SH-SY5Y (cell line): ENCODE results near the gene EMCN.
A peak's percentile ranks its signal among the peaks of the same experiment; 100 is the strongest.

ENCODE experiments used
- GATA2 ChIP-seq: IDR thresholded peaks from 2 replicates; pipeline ENCODE4 v1.6.1; 2011; ENCODE audit warnings: mild to moderate bottlenecking, low read depth, low read length
- GATA3 ChIP-seq: IDR thresholded peaks from 2 replicates; pipeline ENCODE4 v1.6.1; 2011; ENCODE audit warnings: low read depth, mild to moderate bottlenecking, low read length, moderate library complexity

EMCN gene

DNA sequence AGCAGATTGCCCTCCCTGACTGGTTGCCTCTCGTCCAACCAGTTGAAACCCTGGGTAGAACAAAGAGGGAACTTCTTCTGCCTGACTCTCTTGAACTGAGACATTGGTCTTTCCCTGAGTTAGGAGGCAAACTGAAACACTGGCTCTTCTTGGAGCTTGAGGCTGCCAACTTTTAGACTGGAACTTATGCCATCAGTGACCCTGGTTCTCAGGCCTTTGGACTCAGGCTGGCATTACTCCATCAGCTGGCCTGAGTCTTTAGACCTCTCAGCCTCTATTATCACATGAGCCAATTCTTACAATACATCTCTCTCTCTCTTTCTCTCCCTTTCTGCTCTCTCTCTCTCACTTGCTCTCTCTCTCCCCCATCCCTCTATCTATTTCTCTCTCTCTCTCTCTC, 86.4 kb downstream of the EMCN start:
- TF ChIP-seq GATA3: no peak
- no peak for TF ChIP-seq GATA2

GRCh38 chr4:100430451-100430850, 87.4 kb downstream of the EMCN start:
- TF ChIP-seq GATA3: no peak
- no peak for TF ChIP-seq GATA2

- TF ChIP-seq GATA3 (no peak), GATA2 (no peak)
Measured at GRCh38 chr4:100429616-100430015, 88.2 kb downstream of the EMCN start.

DNA sequence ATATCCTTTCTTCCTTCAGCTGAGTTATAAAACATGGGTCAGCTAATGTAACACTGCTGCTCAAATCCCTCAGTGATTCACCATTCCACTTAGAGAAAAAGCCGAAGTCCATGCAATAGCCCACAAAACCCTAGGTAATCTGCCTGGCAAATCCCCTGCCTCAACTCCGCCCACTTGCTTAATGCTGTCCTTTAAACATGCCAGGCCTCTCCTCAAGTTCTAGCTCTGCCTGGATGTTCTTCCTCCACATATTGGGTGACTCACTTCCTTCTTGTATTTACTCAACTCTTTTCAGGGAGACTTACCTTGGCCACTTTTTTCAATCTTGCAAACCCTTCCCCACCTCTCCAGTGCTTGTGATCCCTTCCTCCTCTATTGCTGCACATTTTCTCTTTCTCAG, 89.8 kb downstream of the EMCN start:
- TF ChIP-seq GATA3 (no peak), GATA2 (no peak)

GRCh38 chr4:100424376-100424775, 93.4 kb downstream of the EMCN start:
- no peak for TF ChIP-seq GATA2
- TF ChIP-seq GATA3: no peak

GRCh38 chr4:100422894-100423293, 94.9 kb downstream of the EMCN start:
- TF ChIP-seq GATA3: no peak
- TF ChIP-seq GATA2: no peak

- TF ChIP-seq GATA3 (no peak), GATA2 (no peak)
Measured at GRCh38 chr4:100421361-100421978, 96.4 kb downstream of the EMCN start.

DNA sequence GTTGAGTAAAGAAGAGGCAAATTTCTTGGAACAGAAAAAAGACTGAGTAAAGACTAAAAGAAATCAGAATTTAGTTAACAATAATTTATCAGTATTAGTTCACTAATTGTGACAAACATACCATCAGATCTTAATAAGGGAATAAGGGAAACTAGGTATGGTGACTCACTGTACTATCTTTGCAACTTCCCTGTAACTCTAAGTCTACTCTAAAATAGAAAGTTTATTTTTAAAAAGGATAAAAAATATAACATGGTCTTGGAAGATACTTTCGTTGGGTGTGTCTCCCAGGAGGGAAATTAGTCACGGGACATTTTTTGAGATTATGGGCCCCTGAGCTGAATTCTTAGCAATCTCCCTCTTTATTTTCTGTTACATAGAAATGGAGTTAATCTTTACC, 97.3 kb downstream of the EMCN start:
- no peak for TF ChIP-seq GATA3

DNA sequence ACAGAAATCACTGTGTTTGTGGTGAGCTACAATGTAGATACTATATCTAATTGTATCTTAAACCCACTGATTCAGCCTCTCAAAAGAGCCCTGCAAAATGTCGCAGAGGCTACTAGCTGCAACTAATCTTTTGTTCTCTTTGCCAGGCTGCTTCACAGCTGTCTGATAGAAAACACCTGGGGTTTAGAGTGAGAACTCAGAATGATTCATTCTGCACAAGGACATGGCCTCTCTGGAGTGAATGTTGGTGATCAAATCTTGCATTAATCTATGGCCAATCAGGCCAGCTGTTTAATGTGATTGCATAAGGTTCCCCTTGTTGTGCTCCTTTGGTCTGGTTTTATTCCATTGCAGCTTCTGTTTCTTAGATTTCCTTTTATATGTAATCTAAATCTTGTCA, 100.3 kb downstream of the EMCN start:
- peak; percentile 76 for TF ChIP-seq GATA2
- no peak; the same call in 1 of the 2 replicates for TF ChIP-seq GATA3

GRCh38 chr4:100414016-100414790, 103.6 kb downstream of the EMCN start:
- no peak for TF ChIP-seq GATA2
- TF ChIP-seq GATA3: no peak

- TF ChIP-seq GATA2 (no peak), GATA3 (no peak)
Measured at GRCh38 chr4:100391863-100392262, 126.0 kb downstream of the EMCN start.

GRCh38 chr4:100391086-100391485, 126.7 kb downstream of the EMCN start:
- no peak for TF ChIP-seq GATA2
- TF ChIP-seq GATA3: no peak

DNA sequence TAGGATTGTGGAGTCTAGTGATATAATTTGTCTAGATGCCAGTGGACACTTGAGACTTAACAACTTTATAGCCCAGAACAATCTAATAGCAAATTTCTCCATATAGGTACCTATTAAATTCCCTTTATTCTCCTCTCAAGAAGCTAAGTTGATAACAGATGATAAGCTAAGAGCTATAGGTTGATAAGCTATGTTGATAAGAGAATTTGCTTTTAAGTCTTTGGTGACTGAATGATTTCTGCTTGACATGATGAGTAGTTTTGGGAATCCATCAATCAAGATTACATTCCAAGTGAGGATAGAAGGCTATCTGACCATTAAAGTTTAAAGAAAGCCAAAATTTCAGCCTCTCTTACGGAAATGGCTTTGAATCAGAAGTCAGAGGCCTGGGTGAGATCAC, 131.6 kb downstream of the EMCN start:
- TF ChIP-seq GATA2 (no peak), GATA3 (no peak)

GRCh38 chr4:100379583-100380105, 138.2 kb downstream of the EMCN start:
- TF ChIP-seq GATA2: no peak
- TF ChIP-seq GATA3: no peak

DNA sequence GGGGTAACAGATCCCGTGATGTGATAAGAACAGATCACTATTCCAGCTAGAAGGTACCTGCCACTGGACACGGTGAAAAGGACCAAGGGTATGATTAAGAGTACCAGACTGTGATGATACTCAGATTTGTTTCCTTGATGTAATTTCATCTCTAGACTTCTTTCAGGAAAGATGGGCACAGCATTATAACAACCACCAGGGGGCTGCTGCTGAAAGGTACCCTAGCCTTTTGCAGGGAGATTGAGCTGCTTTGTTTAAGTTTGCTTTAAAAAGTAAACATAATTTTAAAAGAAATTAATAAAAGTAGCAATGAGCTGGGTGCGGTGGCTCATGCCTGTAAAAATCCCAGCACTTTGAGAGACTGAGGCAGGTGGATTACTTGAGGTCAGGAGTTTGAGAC, 145.4 kb downstream of the EMCN start:
- no peak for TF ChIP-seq GATA2
- no peak for TF ChIP-seq GATA3
